HG03039 (cell line): ENCODE measurements around the gene ASB2.
A peak's percentile ranks its signal among the peaks of the same experiment; 100 is the strongest.

ENCODE experiments used
- ATAC-seq: cut with Tn5 transposase; IDR thresholded peaks from one replicate; pipeline ENCODE4 v1.9.1; 2021; ENCODE audit warnings: mild to moderate bottlenecking, moderate library complexity; ENCODE audit not compliant: unreplicated experiment

ASB2 gene

GRCh38 chr14:93962701-93963601 lies 13.4 kb downstream of the ASB2 start:
- ATAC-seq = peak; percentile 36

GRCh38 chr14:93961620-93962019 lies 14.8 kb downstream of the ASB2 start:
- no peak for ATAC-seq

- no peak for ATAC-seq
Observed at GRCh38 chr14:93960774-93961438, 15.5 kb downstream of the ASB2 start.

GRCh38 chr14:93960108-93960475 lies 16.3 kb downstream of the ASB2 start:
- no peak for ATAC-seq

GRCh38 chr14:93959239-93960107 lies 16.9 kb downstream of the ASB2 start:
- ATAC-seq = peak; percentile 64

GRCh38 chr14:93958567-93959238 lies 17.7 kb downstream of the ASB2 start:
- ATAC-seq = no peak

GRCh38 chr14:93957751-93958566 lies 18.4 kb downstream of the ASB2 start:
- ATAC-seq = no peak

GRCh38 chr14:93957333-93957710 lies 19.0 kb downstream of the ASB2 start:
- no peak for ATAC-seq

GRCh38 chr14:93956514-93957332 lies 19.6 kb downstream of the ASB2 start:
- no peak for ATAC-seq

- no peak for ATAC-seq
Observed at GRCh38 chr14:93955850-93956481, 20.4 kb downstream of the ASB2 start.

- no peak for ATAC-seq
Observed at GRCh38 chr14:93954900-93955849, 21.2 kb downstream of the ASB2 start.

GRCh38 chr14:93954516-93954830 lies 21.9 kb downstream of the ASB2 start:
- no peak for ATAC-seq

GRCh38 chr14:93953739-93954515 lies 22.4 kb downstream of the ASB2 start:
- no peak for ATAC-seq

GRCh38 chr14:93953263-93953662 lies 23.1 kb downstream of the ASB2 start:
- no peak for ATAC-seq

GRCh38 chr14:93952829-93953228 lies 23.5 kb downstream of the ASB2 start:
- ATAC-seq = no peak

- ATAC-seq = no peak
Observed at GRCh38 chr14:93951635-93952540, 24.5 kb downstream of the ASB2 start.
